ENCODE results near the gene DMRT3. TPM values are rescaled to one million over a fixed set of nuclear protein-coding genes. Genes with fewer than 3 reads are reported as not detected.

DMRT3 gene
- total and polyA plus RNA-seq, 10 donors = not detected

GRCh38 chr9:1028501-1029190 is 52.2 kb downstream of the DMRT3 start:
- no peaks in the 10 kb centered on the region for H3K36me3 ChIP-seq
- intact Hi-C loops (cut with DNase I; ENCODE audit: low total_unique reads) = no loop called here
- H3K4me3 ChIP-seq = no peak overlapping the region
- TF ChIP-seq, protein P1, sequence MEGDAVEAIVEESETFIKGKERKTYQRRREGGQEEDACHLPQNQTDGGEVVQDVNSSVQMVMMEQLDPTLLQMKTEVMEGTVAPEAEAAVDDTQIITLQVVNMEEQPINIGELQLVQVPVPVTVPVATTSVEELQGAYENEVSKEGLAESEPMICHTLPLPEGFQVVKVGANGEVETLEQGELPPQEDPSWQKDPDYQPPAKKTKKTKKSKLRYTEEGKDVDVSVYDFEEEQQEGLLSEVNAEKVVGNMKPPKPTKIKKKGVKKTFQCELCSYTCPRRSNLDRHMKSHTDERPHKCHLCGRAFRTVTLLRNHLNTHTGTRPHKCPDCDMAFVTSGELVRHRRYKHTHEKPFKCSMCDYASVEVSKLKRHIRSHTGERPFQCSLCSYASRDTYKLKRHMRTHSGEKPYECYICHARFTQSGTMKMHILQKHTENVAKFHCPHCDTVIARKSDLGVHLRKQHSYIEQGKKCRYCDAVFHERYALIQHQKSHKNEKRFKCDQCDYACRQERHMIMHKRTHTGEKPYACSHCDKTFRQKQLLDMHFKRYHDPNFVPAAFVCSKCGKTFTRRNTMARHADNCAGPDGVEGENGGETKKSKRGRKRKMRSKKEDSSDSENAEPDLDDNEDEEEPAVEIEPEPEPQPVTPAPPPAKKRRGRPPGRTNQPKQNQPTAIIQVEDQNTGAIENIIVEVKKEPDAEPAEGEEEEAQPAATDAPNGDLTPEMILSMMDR (IDR thresholded peaks at IDR 0.05 in 8 of 11, conservative IDR thresholded peaks at IDR 0.05 in 3 of 11) = no peak
- no peak for TF ChIP-seq POLR2A (IDR thresholded peaks at IDR 0.05)
- TF ChIP-seq POLR2AphosphoS5 (IDR thresholded peaks at IDR 0.05) = no peak
- peaks cover 0 to 64% (median 5%) of the 10 kb centered on the region in 7 donors for H3K27me3 ChIP-seq (replicated peaks in 1 of 7)
- no peaks in the 10 kb centered on the region for H3K4me1 ChIP-seq
- DNase-seq = no peak
- peaks cover 0 to under 1% (median 0%) of the 10 kb centered on the region in 8 donors for H3K9me3 ChIP-seq
- 69 to 77% (median 74%) methylated on average over 8 of the region's 8 CpGs for WGBS, 5 donors
- no peak overlapping the region for H3K27ac ChIP-seq

GRCh38 chr9:1031951-1032601 is 55.6 kb downstream of the DMRT3 start:
- Histone ChIP-seq H3K9me3 (no peaks in the 10 kb centered on the region), H3K27ac (no peak overlapping the region), H3K36me3 (no peaks in the 10 kb centered on the region), H3K4me1 (no peaks in the 10 kb centered on the region), H3K27me3 (replicated peaks in 1 of 7) (peaks cover 0 to 74% (median 5%) of the 10 kb centered on the region in 7 donors), H3K4me3 (no peak overlapping the region)
- no peak for DNase-seq
- 65 to 71% (median 67%) methylated on average over 14 of the region's 14 CpGs for WGBS, 5 donors
- intact Hi-C loops (cut with DNase I; ENCODE audit: low total_unique reads) = no loop called here
- TF ChIP-seq POLR2AphosphoS5 (IDR thresholded peaks at IDR 0.05) = no peak
- TF ChIP-seq, protein P1 (IDR thresholded peaks at IDR 0.05 in 8 of 11, conservative IDR thresholded peaks at IDR 0.05 in 3 of 11) = no peak
- TF ChIP-seq POLR2A (IDR thresholded peaks at IDR 0.05) = no peak

DNA sequence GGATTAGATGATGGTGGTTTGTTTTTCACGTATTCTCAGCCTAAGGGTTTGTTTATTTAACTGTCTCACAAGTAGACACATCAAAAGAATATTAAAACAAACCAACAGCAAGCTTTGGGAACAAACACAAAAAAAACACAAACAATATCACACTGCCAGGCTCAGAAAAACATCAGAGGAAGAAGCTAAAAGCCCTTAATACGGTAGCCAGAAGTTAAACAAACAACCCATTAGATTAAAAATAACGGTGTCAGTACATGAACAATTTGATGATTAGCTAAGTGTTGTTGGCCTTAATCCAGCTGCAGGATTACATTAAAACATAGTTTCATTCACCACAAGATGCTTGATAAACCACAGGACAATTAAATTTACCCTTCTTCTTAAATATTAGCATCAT is 57.8 kb downstream of the DMRT3 start:
- DNase-seq = no peak
- Histone ChIP-seq H3K36me3 (no peaks in the 10 kb centered on the region), H3K9me3 (no peaks in the 10 kb centered on the region), H3K4me1 (no peaks in the 10 kb centered on the region), H3K4me3 (no peak overlapping the region), H3K27me3 (replicated peaks in 1 of 7) (peaks cover 0 to 85% (median 11%) of the 10 kb centered on the region in 7 donors), H3K27ac (no peak overlapping the region)
- intact Hi-C loops (cut with DNase I; ENCODE audit: low total_unique reads) = no loop called here
- WGBS, 5 donors = 53 to 73% (median 62%) methylated on average over 3 of the region's 3 CpGs
- TF ChIP-seq POLR2A (IDR thresholded peaks at IDR 0.05) (no peak), POLR2AphosphoS5 (IDR thresholded peaks at IDR 0.05) (no peak)
- TF ChIP-seq, protein P1 (IDR thresholded peaks at IDR 0.05 in 8 of 11, conservative IDR thresholded peaks at IDR 0.05 in 3 of 11) = no peak

- Histone ChIP-seq H3K9me3 (no peaks in the 10 kb centered on the region), H3K4me3 (no peak overlapping the region), H3K36me3 (no peaks in the 10 kb centered on the region), H3K27ac (no peak overlapping the region), H3K27me3 (replicated peaks in 1 of 7) (peaks cover 5 to 100% (median 57%) of the 10 kb centered on the region in 7 donors), H3K4me1 (peaks cover 0 to 13% (median 10%) of the 10 kb centered on the region in 6 donors)
- 55 to 70% (median 61%) methylated on average over 4 of the region's 4 CpGs for WGBS, 5 donors
- no peak for DNase-seq
- intact Hi-C loops (cut with DNase I; ENCODE audit: low total_unique reads) = no loop called here
- TF ChIP-seq POLR2A (IDR thresholded peaks at IDR 0.05) (no peak), POLR2AphosphoS5 (IDR thresholded peaks at IDR 0.05) (no peak)
- TF ChIP-seq, protein P1 (IDR thresholded peaks at IDR 0.05 in 8 of 11, conservative IDR thresholded peaks at IDR 0.05 in 3 of 11) = no peak
These were observed 63.1 kb downstream of the DMRT3 start for GRCh38 chr9:1039589-1039988.

Data from spleen (tissue), 11 donors.